ENCODE data around the gene CCL22.
"Not testable (repeated sequence)": the region's sequence is repeated elsewhere in the genome, so short reads cannot be mapped to it uniquely, and the experiment has no call there.

CCL22 gene

GRCh38 chr16:57341441-57342303 lies 16.9 kb upstream of the CCL22 start:
- peaks cover 18% of the 10 kb centered on the region for H3K27me3 ChIP-seq (ENCODE audit: low read depth, low read length)
- H3K79me2 ChIP-seq (ENCODE audit: low read length) = no peaks in the 10 kb centered on the region
- H3K4me3 ChIP-seq (ENCODE audit: low read length) = peak overlapping the region; percentile 30; the same call in 1 of the 2 replicates
- peaks cover 45% of the 10 kb centered on the region for H3K4me1 ChIP-seq (ENCODE audit: low read length)
- no peak overlapping the region for H2AFZ ChIP-seq (ENCODE audit: low read depth, low read length)
- H3K9ac ChIP-seq (ENCODE audit: low read length) = no peak overlapping the region
- H4K20me1 ChIP-seq (ENCODE audit: insufficient read depth, low read length) = no peaks in the 10 kb centered on the region
- no peak for TF ChIP-seq CTCF (IDR thresholded peaks at IDR 0.05; ENCODE audit: low read depth, low read length)
- TF ChIP-seq EZH2phosphoT487 (IDR thresholded peaks at IDR 0.05; ENCODE audit: low read depth) = no peak
- H3K27ac ChIP-seq (ENCODE audit: low read length) = peak overlapping the region; percentile 15; the same call in 1 of the 2 replicates
- peaks cover 7% of the 10 kb centered on the region for H3K9me3 ChIP-seq (ENCODE audit: insufficient read depth, low read length)
- H3K4me2 ChIP-seq (ENCODE audit: low read length) = peak overlapping the region; percentile 64
- no peaks in the 10 kb centered on the region for H3K36me3 ChIP-seq (replicated peaks; ENCODE audit: low read depth, low read length)

- H3K9me3 ChIP-seq (ENCODE audit: insufficient read depth, low read length) = peaks cover 15% of the 10 kb centered on the region
- not testable (repeated sequence) for H3K36me3 ChIP-seq (replicated peaks; ENCODE audit: low read depth, low read length); H3K9ac ChIP-seq (ENCODE audit: low read length); H3K4me2 ChIP-seq (ENCODE audit: low read length); H3K27ac ChIP-seq (ENCODE audit: low read length); H2AFZ ChIP-seq (ENCODE audit: low read depth, low read length); H4K20me1 ChIP-seq (ENCODE audit: insufficient read depth, low read length); H3K79me2 ChIP-seq (ENCODE audit: low read length); H3K4me3 ChIP-seq (ENCODE audit: low read length)
- peaks cover 49% of the 10 kb centered on the region for H3K4me1 ChIP-seq (ENCODE audit: low read length)
- H3K27me3 ChIP-seq (ENCODE audit: low read depth, low read length) = peaks cover 27% of the 10 kb centered on the region
These were observed 16.0 kb upstream of the CCL22 start for GRCh38 chr16:57342606-57343005.

GRCh38 chr16:57343221-57343620 lies 15.4 kb upstream of the CCL22 start:
- no peak for TF ChIP-seq CTCF (IDR thresholded peaks at IDR 0.05; ENCODE audit: low read depth, low read length)
- no peak for TF ChIP-seq EZH2phosphoT487 (IDR thresholded peaks at IDR 0.05; ENCODE audit: low read depth)
- Histone ChIP-seq H3K4me1 (ENCODE audit: low read length) (peaks cover 55% of the 10 kb centered on the region), H2AFZ (ENCODE audit: low read depth, low read length) (no peak overlapping the region), H3K4me2 (ENCODE audit: low read length) (no peak overlapping the region), H3K9ac (ENCODE audit: low read length) (no peak overlapping the region), H3K36me3 (replicated peaks; ENCODE audit: low read depth, low read length) (peaks cover 9% of the 10 kb centered on the region), H3K9me3 (ENCODE audit: insufficient read depth, low read length) (peaks cover 20% of the 10 kb centered on the region), H3K79me2 (ENCODE audit: low read length) (no peaks in the 10 kb centered on the region), H3K27ac (ENCODE audit: low read length) (no peak overlapping the region), H4K20me1 (ENCODE audit: insufficient read depth, low read length) (no peaks in the 10 kb centered on the region), H3K4me3 (ENCODE audit: low read length) (no peak overlapping the region), H3K27me3 (ENCODE audit: low read depth, low read length) (peaks cover 33% of the 10 kb centered on the region)

GRCh38 chr16:57344094-57344493 lies 14.5 kb upstream of the CCL22 start:
- not testable (repeated sequence) for H3K27ac ChIP-seq (ENCODE audit: low read length); H3K9ac ChIP-seq (ENCODE audit: low read length); H3K79me2 ChIP-seq (ENCODE audit: low read length); H3K4me3 ChIP-seq (ENCODE audit: low read length); H2AFZ ChIP-seq (ENCODE audit: low read depth, low read length); H3K4me2 ChIP-seq (ENCODE audit: low read length); H4K20me1 ChIP-seq (ENCODE audit: insufficient read depth, low read length)
- peaks cover 58% of the 10 kb centered on the region for H3K4me1 ChIP-seq (ENCODE audit: low read length)
- H3K27me3 ChIP-seq (ENCODE audit: low read depth, low read length) = peaks cover 38% of the 10 kb centered on the region
- H3K9me3 ChIP-seq (ENCODE audit: insufficient read depth, low read length) = peaks cover 20% of the 10 kb centered on the region
- H3K36me3 ChIP-seq (replicated peaks; ENCODE audit: low read depth, low read length) = peaks cover 11% of the 10 kb centered on the region

GRCh38 chr16:57345021-57345420 lies 13.6 kb upstream of the CCL22 start:
- Histone ChIP-seq H3K4me3 (ENCODE audit: low read length) (no peak overlapping the region), H3K27me3 (ENCODE audit: low read depth, low read length) (peaks cover 40% of the 10 kb centered on the region), H3K79me2 (ENCODE audit: low read length) (no peaks in the 10 kb centered on the region), H3K36me3 (replicated peaks; ENCODE audit: low read depth, low read length) (peaks cover 11% of the 10 kb centered on the region), H3K27ac (ENCODE audit: low read length) (no peak overlapping the region), H2AFZ (ENCODE audit: low read depth, low read length) (no peak overlapping the region), H3K4me1 (ENCODE audit: low read length) (peaks cover 56% of the 10 kb centered on the region), H3K9me3 (ENCODE audit: insufficient read depth, low read length) (peaks cover 20% of the 10 kb centered on the region), H3K9ac (ENCODE audit: low read length) (no peak overlapping the region), H3K4me2 (ENCODE audit: low read length) (no peak overlapping the region), H4K20me1 (ENCODE audit: insufficient read depth, low read length) (no peaks in the 10 kb centered on the region)
- TF ChIP-seq CTCF (IDR thresholded peaks at IDR 0.05; ENCODE audit: low read depth, low read length) (no peak), EZH2phosphoT487 (IDR thresholded peaks at IDR 0.05; ENCODE audit: low read depth) (no peak)
